Measurements from ENCODE around the gene HNF4A.

The HNF4A gene

DNA sequence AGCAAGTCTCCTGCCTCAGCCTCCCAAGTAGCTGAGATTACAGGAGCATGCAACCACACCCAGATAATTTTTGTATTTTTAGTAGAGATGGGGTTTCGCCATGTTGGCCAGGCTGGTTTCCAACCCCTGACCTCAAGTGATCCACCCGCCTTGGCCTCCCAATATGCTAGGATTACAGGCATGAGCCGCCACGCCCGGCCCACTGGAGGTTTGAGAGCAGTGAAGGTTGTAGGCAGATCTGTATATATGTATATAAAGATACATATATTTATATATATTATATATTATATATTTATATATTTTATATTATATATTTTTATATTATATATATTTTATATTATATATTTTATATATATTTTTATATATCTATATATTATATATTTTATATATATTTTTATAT, 82.0 kb downstream of the HNF4A start:
- H3K4me1 ChIP-seq, result no peaks in the 10 kb centered on the region
- no peaks in the 10 kb centered on the region for H3K36me3 ChIP-seq
- no peaks in the 10 kb centered on the region for H3K9me3 ChIP-seq
- H3K4me3 ChIP-seq (ENCODE audit: low read depth, low read length), result no peak overlapping the region
- no peaks in the 10 kb centered on the region for H3K27me3 ChIP-seq
- TF ChIP-seq, protein P1, sequence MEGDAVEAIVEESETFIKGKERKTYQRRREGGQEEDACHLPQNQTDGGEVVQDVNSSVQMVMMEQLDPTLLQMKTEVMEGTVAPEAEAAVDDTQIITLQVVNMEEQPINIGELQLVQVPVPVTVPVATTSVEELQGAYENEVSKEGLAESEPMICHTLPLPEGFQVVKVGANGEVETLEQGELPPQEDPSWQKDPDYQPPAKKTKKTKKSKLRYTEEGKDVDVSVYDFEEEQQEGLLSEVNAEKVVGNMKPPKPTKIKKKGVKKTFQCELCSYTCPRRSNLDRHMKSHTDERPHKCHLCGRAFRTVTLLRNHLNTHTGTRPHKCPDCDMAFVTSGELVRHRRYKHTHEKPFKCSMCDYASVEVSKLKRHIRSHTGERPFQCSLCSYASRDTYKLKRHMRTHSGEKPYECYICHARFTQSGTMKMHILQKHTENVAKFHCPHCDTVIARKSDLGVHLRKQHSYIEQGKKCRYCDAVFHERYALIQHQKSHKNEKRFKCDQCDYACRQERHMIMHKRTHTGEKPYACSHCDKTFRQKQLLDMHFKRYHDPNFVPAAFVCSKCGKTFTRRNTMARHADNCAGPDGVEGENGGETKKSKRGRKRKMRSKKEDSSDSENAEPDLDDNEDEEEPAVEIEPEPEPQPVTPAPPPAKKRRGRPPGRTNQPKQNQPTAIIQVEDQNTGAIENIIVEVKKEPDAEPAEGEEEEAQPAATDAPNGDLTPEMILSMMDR (IDR thresholded peaks at IDR 0.05; ENCODE audit: low read depth, low read length), result no peak
- no peak for DNase-seq

DNA sequence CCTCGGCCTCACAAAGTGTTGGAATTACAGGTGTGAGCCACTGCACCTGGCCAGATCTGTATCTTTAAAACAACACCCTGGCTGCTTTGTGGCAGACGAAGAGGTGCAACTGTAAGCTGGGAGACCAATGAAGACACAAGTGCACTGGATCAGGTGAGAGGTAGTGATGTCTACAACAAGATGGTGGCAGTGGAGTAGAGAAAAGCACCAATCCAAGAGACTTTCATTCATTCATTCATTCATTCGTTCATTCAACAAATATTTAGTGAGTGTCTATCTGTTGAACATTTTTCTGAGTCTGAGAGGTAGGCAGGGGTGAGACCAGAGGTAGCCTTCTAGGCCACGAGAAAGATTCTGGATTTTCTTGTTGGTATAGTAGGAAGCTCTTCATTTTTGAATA, 83.3 kb downstream of the HNF4A start:
- Histone ChIP-seq H3K4me1 (no peaks in the 10 kb centered on the region), H3K36me3 (no peaks in the 10 kb centered on the region), H3K9me3 (no peaks in the 10 kb centered on the region), H3K27me3 (no peaks in the 10 kb centered on the region), H3K4me3 (ENCODE audit: low read depth, low read length) (no peak overlapping the region)
- DNase-seq, result no peak
- TF ChIP-seq, protein P1 (IDR thresholded peaks at IDR 0.05; ENCODE audit: low read depth, low read length), result no peak

DNA sequence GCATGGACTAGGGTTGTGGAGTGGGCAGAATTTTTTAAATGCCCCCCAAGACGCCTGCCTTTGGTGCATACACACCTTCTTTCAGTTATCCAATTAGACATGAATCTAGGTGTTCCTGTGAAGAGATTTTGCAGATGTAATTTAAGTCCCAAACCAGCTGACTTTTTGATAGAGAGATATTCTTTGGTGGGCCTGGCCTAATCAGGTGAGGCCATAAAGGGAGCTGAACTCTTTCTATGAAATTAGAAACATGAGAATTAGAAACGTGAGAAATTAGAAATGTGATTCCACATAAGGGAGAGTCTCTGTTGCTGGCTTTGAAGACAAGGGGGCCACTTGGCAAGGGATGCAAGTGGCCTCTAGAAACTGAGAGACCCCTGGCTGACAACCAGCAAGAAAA, 83.8 kb downstream of the HNF4A start:
- no peaks in the 10 kb centered on the region for H3K9me3 ChIP-seq
- H3K27me3 ChIP-seq, result no peaks in the 10 kb centered on the region
- no peaks in the 10 kb centered on the region for H3K36me3 ChIP-seq
- H3K4me3 ChIP-seq (ENCODE audit: low read depth, low read length), result no peak overlapping the region
- no peak for DNase-seq
- TF ChIP-seq, protein P1 (IDR thresholded peaks at IDR 0.05; ENCODE audit: low read depth, low read length), result no peak
- H3K4me1 ChIP-seq, result no peaks in the 10 kb centered on the region

DNA sequence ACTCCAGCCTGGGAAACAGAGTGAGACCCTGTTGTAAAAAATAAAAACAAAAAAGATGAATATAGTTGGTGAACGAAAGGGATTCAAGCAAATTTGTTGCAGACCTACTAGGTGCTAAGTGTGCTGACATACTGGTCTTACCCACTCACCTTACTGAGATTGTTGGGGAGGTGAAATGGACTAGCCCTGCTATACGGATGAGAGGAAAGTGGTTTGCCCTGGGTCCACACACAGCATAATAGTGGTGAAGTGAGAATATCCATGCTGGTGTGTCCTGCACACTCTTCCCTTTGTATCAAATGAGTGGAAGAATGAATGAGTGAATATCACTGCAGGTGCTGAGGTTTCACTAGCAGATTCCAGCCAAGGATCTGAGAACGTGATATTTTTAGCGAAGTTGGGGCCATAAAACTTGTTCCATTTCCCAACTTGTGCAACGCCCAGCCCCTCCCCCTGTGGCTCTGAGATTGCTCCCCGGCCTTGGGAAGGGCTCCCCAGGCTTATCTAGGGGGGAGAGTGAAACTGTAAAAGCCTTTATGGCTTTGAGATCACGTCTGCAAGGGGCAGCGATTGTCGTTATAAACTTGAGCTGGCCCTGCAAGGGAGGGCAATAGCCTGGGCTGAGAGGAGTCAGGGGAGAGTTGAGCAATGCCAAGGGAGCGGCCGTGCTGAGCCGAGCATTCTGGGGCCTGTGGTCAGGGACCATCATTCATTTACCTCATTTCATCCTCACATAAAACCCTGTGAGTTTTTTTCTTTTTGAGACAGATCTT, 87.0 kb downstream of the HNF4A start:
- TF ChIP-seq, protein P1 (IDR thresholded peaks at IDR 0.05; ENCODE audit: low read depth, low read length), result no peak
- Histone ChIP-seq H3K4me1 (no peaks in the 10 kb centered on the region), H3K36me3 (no peaks in the 10 kb centered on the region), H3K27me3 (no peaks in the 10 kb centered on the region), H3K4me3 (ENCODE audit: low read depth, low read length) (no peak overlapping the region), H3K9me3 (no peaks in the 10 kb centered on the region)
- DNase-seq, result no peak

DNA sequence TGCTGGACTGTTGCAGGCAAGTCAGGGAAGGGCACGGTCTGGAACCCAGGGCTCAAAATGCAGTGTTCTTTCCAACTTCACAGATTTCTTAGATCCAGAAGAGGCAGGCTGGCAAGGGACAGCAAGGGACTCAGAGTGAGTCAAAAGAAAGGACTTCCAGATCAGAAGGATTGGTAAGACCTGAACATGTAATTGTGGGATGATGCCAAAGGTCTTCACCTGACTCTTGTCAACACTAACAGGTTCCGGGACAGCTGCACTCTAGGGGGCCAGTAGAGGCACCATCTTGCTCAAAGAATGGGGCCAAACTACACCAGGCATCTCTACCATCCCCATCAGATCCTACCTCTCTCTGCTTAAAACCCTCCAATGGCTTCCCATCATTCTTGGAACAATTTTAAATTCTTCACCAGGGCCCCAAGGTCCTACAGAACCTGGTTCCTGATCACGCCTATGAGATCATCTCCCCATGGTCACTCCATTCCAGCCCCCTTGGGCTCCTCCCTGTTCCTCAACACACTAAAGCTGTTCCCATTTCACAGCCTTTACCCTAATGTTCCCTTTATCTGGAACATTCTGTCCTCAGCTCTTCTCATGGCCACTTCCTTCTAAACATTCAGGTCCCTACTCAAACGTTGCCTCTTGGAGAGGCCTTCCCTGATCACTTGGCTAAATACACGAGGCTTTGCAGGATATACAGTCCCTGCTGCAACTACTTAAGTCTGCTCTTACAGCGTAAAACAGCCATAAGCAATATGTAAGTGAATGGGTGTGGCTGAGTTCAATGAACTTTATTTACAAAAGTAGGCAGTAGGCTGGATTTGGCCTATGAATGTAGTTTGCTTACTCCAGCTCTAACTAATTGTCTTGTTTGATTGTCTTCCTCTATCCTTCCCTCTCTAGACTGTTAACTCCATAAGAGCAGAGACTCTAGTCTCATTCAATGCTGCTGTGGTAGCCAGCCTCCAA, 90.5 kb downstream of the HNF4A start:
- H3K9me3 ChIP-seq, result no peaks in the 10 kb centered on the region
- TF ChIP-seq, protein P1 (IDR thresholded peaks at IDR 0.05; ENCODE audit: low read depth, low read length), result no peak
- H3K36me3 ChIP-seq, result no peaks in the 10 kb centered on the region
- no peaks in the 10 kb centered on the region for H3K4me1 ChIP-seq
- no peak overlapping the region for H3K4me3 ChIP-seq (ENCODE audit: low read depth, low read length)
- H3K27me3 ChIP-seq, result no peaks in the 10 kb centered on the region
- no peak for DNase-seq
